Muscle of leg (tissue), 11 donors: ENCODE measurements around the gene ORAI3. TPM values are rescaled to one million over a fixed set of nuclear protein-coding genes. Genes with fewer than 3 reads are reported as not detected.

ENCODE experiments used
- DNase-seq: peaks from one replicate; pipeline ENCODE4 v3.0.0; 2013
- H3K27ac ChIP-seq: one replicate; pipeline ENCODE4 v1.5.1; 2013; ENCODE audit warnings: mild to moderate bottlenecking, low read length, control low read depth
- H3K27me3 ChIP-seq: one replicate; pipeline ENCODE4 v1.6.1; 2013; ENCODE audit warnings: low read length; ENCODE audit not compliant: control insufficient read depth, insufficient read depth
- H3K36me3 ChIP-seq: one replicate; pipeline ENCODE4 v1.6.1; 2013; ENCODE audit warnings: low read length; ENCODE audit not compliant: control insufficient read depth, insufficient read depth
- H3K4me1 ChIP-seq: one replicate; pipeline ENCODE4 v1.6.1; 2013; ENCODE audit warnings: low read length; ENCODE audit not compliant: control insufficient read depth, insufficient read depth
- H3K4me3 ChIP-seq: one replicate; pipeline ENCODE4 v1.5.1; 2013; ENCODE audit warnings: low read length, control low read depth
- H3K9me3 ChIP-seq: replicated peaks from 2 replicates; pipeline ENCODE4 v1.6.1; 2013; ENCODE audit warnings: low read depth, low read length; ENCODE audit not compliant: control insufficient read depth
- WGBS: methylation state at CpG from one replicate; pipeline ENCODE4 v1.1.5; 2013; ENCODE audit warnings: missing lambda C conversion rate; ENCODE audit not compliant: insufficient coverage; 5-methylcytosine and 5-hydroxymethylcytosine counted together
- polyA plus RNA-seq, 8 donors: library from polyadenylated mRNA; unstranded; fragments of 120-200 nt; gene quantifications; one replicate each; pipeline versions ENCODE4 v1.2.1 to v1.2.3, GENCODE V29; 2013; ENCODE audit warnings: inconsistent platforms in 1 of 8, low replicate concordance in 1 of 8; ENCODE audit not compliant: insufficient read length in 8 of 8, insufficient read depth in 1 of 8
- total RNA-seq: library from RNA; stranded (reverse); fragments of 120-200 nt; gene quantifications from one replicate; pipeline ENCODE4 v1.2.4, GENCODE V29; 2013

The ORAI3 gene
- total and polyA plus RNA-seq, 9 donors, result 8.9 to 14.0 (median 11.1) TPM

DNA sequence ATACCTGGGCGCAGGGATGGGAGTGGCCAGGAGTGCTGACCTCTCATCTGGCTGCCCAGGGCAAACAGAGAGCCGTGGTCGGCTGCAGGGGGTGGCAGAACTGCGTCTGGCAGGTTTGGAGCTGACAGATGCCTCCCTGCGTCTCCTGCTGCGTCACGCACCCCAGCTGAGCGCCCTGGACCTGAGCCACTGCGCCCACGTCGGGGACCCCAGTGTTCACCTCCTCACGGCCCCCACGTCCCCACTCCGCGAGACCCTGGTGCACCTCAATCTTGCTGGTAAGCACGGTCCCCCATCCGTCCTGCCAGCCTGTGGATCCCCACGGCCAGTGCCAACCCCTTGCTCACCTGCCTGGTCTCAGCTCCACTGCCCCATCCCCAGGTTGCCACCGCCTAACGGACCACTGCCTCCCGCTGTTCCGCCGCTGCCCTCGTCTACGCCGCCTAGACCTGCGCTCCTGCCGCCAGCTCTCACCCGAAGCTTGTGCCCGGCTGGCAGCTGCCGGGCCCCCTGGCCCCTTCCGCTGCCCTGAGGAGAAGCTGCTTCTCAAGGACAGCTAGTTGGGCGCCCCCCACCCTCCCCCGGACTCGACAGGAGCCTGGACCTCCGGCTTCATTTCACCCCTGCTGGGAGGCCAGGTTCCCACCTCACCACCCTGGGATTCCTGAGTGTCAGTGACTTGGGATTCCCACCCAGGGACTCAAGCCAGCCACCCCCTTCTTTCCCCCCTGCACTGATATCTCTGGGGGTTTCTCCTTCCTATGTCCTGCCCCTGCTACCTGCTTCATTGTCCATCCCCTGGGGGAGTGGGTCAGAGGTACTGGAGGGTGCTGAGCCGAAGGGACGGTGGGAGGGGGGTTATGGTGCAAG, 2.0 kb upstream of the ORAI3 start:
- WGBS, result 83% methylated on average over 29 of the region's 38 CpGs
- H3K27ac ChIP-seq, result no peak overlapping the region
- H3K27me3 ChIP-seq, result no peaks in the 10 kb centered on the region
- DNase-seq, result peak; percentile 54
- H3K4me3 ChIP-seq, result no peak overlapping the region
- no peaks in the 10 kb centered on the region for H3K9me3 ChIP-seq
- H3K36me3 ChIP-seq, result peaks cover 28% of the 10 kb centered on the region
- peaks cover 40% of the 10 kb centered on the region for H3K4me1 ChIP-seq

GRCh38 chr16:30947541-30947858, 1.4 kb upstream of the ORAI3 start:
- Histone ChIP-seq H3K4me3 (no peak overlapping the region), H3K9me3 (no peaks in the 10 kb centered on the region), H3K36me3 (peaks cover 23% of the 10 kb centered on the region), H3K4me1 (peaks cover 35% of the 10 kb centered on the region), H3K27ac (peak overlapping the region; percentile 93), H3K27me3 (no peaks in the 10 kb centered on the region)
- no CpG with 5 or more reads among the region's 3 CpGs for WGBS
- no peak for DNase-seq

DNA sequence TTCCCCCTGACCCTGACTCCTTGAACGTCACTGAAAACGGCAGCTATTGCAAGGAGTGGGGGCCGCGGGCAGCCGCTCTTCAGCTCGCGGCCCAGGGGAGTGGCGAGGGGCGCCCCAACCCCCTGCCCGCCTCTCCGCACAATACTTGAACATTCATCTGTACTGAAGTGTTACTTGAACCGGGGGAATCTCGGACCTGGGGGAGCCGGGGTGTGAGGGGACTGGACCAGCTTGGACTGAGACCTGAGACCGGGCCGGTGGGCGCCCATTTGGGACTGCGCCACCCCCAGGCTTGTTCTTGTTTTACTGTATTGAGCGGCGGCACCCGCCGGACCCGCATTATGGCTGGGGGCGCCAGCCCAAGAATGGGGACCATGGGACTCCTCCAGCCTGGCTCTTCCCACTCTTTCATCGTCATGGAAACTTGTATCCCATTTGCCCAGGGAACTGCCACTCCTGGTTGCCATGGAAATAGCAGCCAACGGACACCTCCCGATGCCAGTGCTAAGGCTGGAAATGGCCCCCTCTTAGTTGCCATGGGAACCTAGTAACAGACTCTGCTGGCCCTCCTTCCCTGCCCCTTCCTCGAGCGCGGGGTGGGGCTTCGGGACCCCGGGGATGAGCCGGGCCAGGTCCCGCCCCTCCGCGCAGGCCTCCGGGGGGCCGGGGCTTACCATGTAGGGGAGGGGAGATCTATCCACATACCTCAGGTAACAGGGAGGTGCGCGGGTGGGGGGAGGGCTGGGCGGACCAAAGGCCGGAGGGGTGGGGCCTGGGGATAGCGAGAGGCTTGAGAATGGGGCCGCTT, 805 bp upstream of the ORAI3 start:
- Histone ChIP-seq H3K4me1 (peaks cover 37% of the 10 kb centered on the region), H3K36me3 (peaks cover 19% of the 10 kb centered on the region), H3K9me3 (no peaks in the 10 kb centered on the region), H3K4me3 (peak overlapping the region; percentile 84), H3K27me3 (no peaks in the 10 kb centered on the region), H3K27ac (peak overlapping the region; percentile 93)
- peak; percentile 98 for DNase-seq
- 5% methylated on average over 23 of the region's 44 CpGs for WGBS

- peak; percentile 92 for DNase-seq
These were observed 1.0 kb downstream of the ORAI3 start for GRCh38 chr16:30949650-30950515.

GRCh38 chr16:30950516-30951065, 1.7 kb downstream of the ORAI3 start:
- DNase-seq, result peak; percentile 39
- 61% methylated on average over 4 of the region's 8 CpGs for WGBS
- H3K4me1 ChIP-seq, result peaks cover 49% of the 10 kb centered on the region

More at GRCh38 chr16:30949650-30950515, 1.0 kb downstream of the ORAI3 start:
- H3K36me3 ChIP-seq, result peaks cover 11% of the 10 kb centered on the region
- H3K27me3 ChIP-seq, result no peaks in the 10 kb centered on the region
- WGBS, result 2% methylated on average over 20 of the region's 21 CpGs
- H3K4me3 ChIP-seq, result peak overlapping the region; percentile 84
- H3K4me1 ChIP-seq, result peaks cover 49% of the 10 kb centered on the region
- peak overlapping the region; percentile 93 for H3K27ac ChIP-seq
- H3K9me3 ChIP-seq, result no peaks in the 10 kb centered on the region

GRCh38 chr16:30951193-30951592, 2.3 kb downstream of the ORAI3 start:
- Histone ChIP-seq H3K4me1 (peaks cover 49% of the 10 kb centered on the region), H3K4me3 (no peak overlapping the region), H3K27ac (no peak overlapping the region), H3K9me3 (no peaks in the 10 kb centered on the region), H3K27me3 (no peaks in the 10 kb centered on the region), H3K36me3 (peaks cover 8% of the 10 kb centered on the region)
- no CpG with 5 or more reads among the region's 1 CpG for WGBS
- DNase-seq, result peak; percentile 43

More at GRCh38 chr16:30950516-30951065, 1.7 kb downstream of the ORAI3 start:
- peaks cover 8% of the 10 kb centered on the region for H3K36me3 ChIP-seq
- no peaks in the 10 kb centered on the region for H3K9me3 ChIP-seq
- no peak overlapping the region for H3K4me3 ChIP-seq
- peak overlapping the region; percentile 71 for H3K27ac ChIP-seq
- no peaks in the 10 kb centered on the region for H3K27me3 ChIP-seq

- peak; percentile 79 for DNase-seq
- WGBS, result 11% methylated on average over 2 of the region's 3 CpGs
These were observed 2.9 kb downstream of the ORAI3 start for GRCh38 chr16:30951750-30952149.

GRCh38 chr16:30953111-30953510, 4.2 kb downstream of the ORAI3 start:
- H3K4me1 ChIP-seq, result peaks cover 47% of the 10 kb centered on the region
- no peak overlapping the region for H3K4me3 ChIP-seq

More at GRCh38 chr16:30951750-30952149, 2.9 kb downstream of the ORAI3 start:
- no peaks in the 10 kb centered on the region for H3K9me3 ChIP-seq
- no peak overlapping the region for H3K4me3 ChIP-seq
- no peak overlapping the region for H3K27ac ChIP-seq
- H3K27me3 ChIP-seq, result no peaks in the 10 kb centered on the region
- peaks cover 51% of the 10 kb centered on the region for H3K4me1 ChIP-seq
- H3K36me3 ChIP-seq, result peaks cover 8% of the 10 kb centered on the region

GRCh38 chr16:30953511-30954124, 4.8 kb downstream of the ORAI3 start:
- Histone ChIP-seq H3K9me3 (no peaks in the 10 kb centered on the region), H3K36me3 (peaks cover 8% of the 10 kb centered on the region), H3K27ac (peak overlapping the region; percentile 54), H3K27me3 (no peaks in the 10 kb centered on the region), H3K4me3 (no peak overlapping the region), H3K4me1 (peaks cover 46% of the 10 kb centered on the region)
- WGBS, result 21% methylated on average over 12 of the region's 15 CpGs
- peak; percentile 84 for DNase-seq

More at GRCh38 chr16:30953111-30953510, 4.2 kb downstream of the ORAI3 start:
- DNase-seq, result no peak
- Histone ChIP-seq H3K27ac (no peak overlapping the region), H3K36me3 (peaks cover 8% of the 10 kb centered on the region), H3K27me3 (no peaks in the 10 kb centered on the region), H3K9me3 (no peaks in the 10 kb centered on the region)
- WGBS, result 75% methylated on average over 4 of the region's 9 CpGs
